HEK293T (cell line): ENCODE results near the gene PLBD2.

Experiments used
- BHLHE40 ChIP-seq: fragments of 450-650 bp; IDR thresholded peaks from 2 replicates; pipeline ENCODE4 v1.6.1; 2016; ENCODE audit warnings: mild to moderate bottlenecking, moderate library complexity, borderline replicate concordance
- ELF4 ChIP-seq: fragments of 450-650 bp; IDR thresholded peaks from 2 replicates; pipeline ENCODE4 v1.6.1; 2017; ENCODE audit warnings: antibody characterized with exemption
- FOXK2 ChIP-seq: fragments of 450-650 bp; IDR thresholded peaks from 2 replicates; pipeline ENCODE4 v1.6.1; 2016; ENCODE audit warnings: mild to moderate bottlenecking
- FOXM1 ChIP-seq: fragments of 450-650 bp; IDR thresholded peaks from 2 replicates; pipeline ENCODE4 v1.6.1; 2017; ENCODE audit warnings: mild to moderate bottlenecking, borderline replicate concordance
- HDGF ChIP-seq: fragments of 450-650 bp; IDR thresholded peaks from 2 replicates; pipeline ENCODE4 v1.6.1; 2017; ENCODE audit warnings: antibody characterized with exemption, borderline replicate concordance
- L3MBTL2 ChIP-seq: fragments of 450-650 bp; conservative IDR thresholded peaks from 2 replicates; pipeline ENCODE4 v1.6.1; 2016; ENCODE audit warnings: mild to moderate bottlenecking
- NFRKB ChIP-seq: fragments of 450-650 bp; IDR thresholded peaks from 2 replicates; pipeline ENCODE4 v1.6.1; 2016; ENCODE audit warnings: mild to moderate bottlenecking, moderate library complexity
- SP1 ChIP-seq: fragments of 450-650 bp; IDR thresholded peaks from 2 replicates; pipeline ENCODE4 v1.6.1; 2017
- SUZ12 ChIP-seq: fragments of 450-650 bp; IDR thresholded peaks from 2 replicates; pipeline ENCODE4 v1.6.1; 2016; ENCODE audit warnings: mild to moderate bottlenecking
- TARDBP ChIP-seq: fragments of 450-650 bp; IDR thresholded peaks from 2 replicates; pipeline ENCODE4 v1.6.1; 2016
- ZNF384 ChIP-seq: fragments of 450-650 bp; IDR thresholded peaks from 2 replicates; pipeline ENCODE4 v1.6.1; 2016

DNA sequence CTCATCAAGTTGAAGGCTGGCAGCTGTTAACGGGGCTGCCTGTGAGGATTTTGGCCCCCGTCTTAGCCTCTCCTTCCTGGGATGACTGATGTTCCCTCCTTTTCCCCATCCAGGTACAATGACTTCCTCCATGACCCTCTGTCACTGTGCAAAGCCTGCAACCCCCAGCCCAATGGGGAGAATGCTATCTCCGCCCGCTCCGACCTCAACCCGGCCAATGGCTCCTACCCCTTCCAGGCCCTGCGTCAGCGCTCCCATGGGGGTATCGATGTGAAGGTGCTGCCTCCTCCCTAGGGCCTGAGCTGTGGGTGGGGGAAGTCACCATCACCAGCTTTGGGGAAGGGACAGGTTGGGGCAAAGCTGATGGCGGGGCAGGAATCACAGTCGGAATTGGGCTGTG lies 29.2 kb downstream of the PLBD2 start:
- TF ChIP-seq NFRKB (no peak), FOXM1 (no peak), TARDBP (no peak), ZNF384 (no peak), HDGF (no peak), ELF4 (no peak), SUZ12 (no peak), SP1 (no peak), L3MBTL2 (no peak), FOXK2 (no peak), BHLHE40 (no peak)
